HG03342 (cell line): ENCODE data around the gene PRDM2.

ENCODE experiments used
- ATAC-seq: cut with Tn5 transposase; IDR thresholded peaks from one replicate; pipeline ENCODE4 v1.9.1; 2021; ENCODE audit warnings: mild to moderate bottlenecking, moderate library complexity; ENCODE audit not compliant: unreplicated experiment

PRDM2 gene

DNA sequence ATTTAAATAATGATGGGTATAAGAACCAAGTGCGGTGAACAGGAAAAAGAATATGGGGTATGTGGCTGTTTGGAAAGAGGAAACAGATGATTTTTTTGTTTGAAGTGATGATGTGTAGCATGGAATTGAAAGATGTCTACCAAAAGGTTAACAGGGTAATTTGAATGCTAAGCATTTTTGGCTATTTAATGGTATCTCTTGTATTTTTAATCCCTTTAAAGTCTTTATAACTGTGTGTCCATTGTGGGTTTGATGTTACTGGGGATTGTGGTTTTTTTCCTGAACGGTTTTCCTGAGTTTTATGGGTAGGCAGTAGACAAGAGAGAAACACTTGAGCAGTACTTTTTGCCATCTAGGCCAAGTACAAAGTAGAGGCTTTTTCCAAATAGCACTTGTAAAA, 63.2 kb downstream of the PRDM2 start:
- no peak for ATAC-seq

GRCh38 chr1:13763991-13764390, 64.0 kb downstream of the PRDM2 start:
- ATAC-seq: no peak

DNA sequence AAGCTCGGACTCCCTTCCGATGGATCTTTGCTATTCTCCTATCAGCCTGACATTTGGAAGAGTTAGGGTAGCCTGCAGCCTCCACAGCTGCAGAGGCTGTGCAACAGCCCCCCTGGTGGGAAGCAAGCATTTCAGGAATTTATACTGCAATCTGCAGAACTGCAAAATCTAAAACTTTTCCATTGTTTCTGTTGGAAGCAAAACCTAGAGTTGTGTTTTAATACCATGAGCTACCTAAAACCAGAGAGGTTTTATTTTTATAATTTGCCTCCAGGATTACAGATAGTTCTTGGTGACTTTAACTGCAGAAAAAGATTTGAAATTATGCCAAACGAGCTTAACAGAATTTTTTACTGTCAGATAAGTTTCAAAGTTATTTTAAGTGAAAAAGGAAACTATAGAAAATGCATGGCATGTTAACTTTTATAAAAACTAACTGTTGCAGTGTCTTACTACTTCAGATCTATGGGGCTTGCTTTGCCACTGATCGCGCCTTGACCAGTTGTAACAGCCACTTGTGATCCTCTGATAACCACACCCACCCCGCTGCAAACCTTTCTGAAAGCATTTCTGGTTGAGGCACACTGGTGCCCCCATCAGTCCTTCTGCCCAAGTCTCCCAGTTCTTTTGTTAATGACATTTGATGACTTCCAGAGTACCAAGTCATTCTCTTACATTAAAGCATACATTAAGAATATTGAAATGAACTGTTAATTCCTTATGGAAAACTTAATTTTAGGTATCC, 64.8 kb downstream of the PRDM2 start:
- ATAC-seq: no peak

- no peak for ATAC-seq
These were observed 66.9 kb downstream of the PRDM2 start for GRCh38 chr1:13766592-13767564.

DNA sequence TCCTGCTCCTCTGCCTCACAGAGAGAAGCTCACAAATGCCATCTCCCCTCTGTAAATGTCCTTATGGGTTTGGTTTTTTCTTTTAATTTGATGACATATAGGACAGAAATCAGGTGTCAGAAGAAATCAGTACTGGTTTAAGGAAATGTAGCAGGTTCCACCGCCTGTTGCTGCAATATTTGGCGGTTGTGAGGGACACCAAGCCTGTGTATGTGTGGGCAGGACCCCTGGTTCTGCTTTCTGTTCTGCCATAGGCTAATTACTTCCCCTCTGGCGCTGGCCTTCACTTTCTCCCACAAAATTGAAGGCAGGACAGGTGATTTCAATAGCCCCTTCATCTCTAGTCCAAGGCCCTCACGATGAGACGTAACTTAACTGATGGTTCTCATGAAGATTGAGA, 69.2 kb downstream of the PRDM2 start:
- ATAC-seq: no peak

- ATAC-seq: no peak
These were observed 69.8 kb downstream of the PRDM2 start for GRCh38 chr1:13769830-13770229.

- ATAC-seq: no peak
These were observed 70.8 kb downstream of the PRDM2 start for GRCh38 chr1:13770743-13771142.

- no peak for ATAC-seq
These were observed 71.8 kb downstream of the PRDM2 start for GRCh38 chr1:13771745-13772144.

- ATAC-seq: no peak
These were observed 72.3 kb downstream of the PRDM2 start for GRCh38 chr1:13772271-13772670.

DNA sequence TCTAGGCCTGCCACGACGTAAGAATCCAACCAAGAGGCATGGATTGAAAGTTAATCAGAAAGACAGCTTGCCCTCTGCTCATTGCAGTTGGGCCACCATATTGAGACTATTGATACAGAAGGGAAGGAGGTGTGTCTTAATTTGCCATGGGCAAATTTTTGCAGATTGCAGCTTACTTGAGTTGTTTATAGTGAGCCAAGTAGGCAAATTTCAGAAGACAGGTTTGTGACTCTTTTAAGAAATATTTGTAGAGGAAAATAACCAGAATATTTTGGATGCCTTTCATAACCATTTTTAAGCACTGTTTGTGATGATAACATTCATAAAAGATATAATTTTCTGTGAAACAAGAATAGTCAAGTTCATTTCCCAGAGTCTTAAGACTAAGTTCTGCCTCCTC, 74.1 kb downstream of the PRDM2 start:
- no peak for ATAC-seq

DNA sequence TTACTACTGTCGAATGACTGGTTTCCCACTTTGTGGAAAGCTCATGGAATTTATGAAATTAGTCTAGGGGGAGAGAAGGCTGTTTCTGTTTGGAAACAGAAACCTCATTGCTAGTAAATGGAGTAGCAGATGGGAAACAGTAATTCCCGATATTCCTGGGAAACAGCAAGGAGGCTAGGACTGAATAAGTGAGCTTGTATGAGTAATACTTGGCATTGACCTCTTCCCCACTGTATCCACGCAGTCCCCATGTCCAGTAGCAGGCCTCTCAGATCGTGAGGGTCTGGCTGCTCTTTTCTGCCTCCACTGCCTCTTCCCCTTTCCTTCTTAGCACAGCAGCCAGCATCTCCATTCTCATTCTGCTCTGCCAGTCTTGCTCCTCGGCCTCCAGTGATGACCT, 75.5 kb downstream of the PRDM2 start:
- no peak for ATAC-seq

DNA sequence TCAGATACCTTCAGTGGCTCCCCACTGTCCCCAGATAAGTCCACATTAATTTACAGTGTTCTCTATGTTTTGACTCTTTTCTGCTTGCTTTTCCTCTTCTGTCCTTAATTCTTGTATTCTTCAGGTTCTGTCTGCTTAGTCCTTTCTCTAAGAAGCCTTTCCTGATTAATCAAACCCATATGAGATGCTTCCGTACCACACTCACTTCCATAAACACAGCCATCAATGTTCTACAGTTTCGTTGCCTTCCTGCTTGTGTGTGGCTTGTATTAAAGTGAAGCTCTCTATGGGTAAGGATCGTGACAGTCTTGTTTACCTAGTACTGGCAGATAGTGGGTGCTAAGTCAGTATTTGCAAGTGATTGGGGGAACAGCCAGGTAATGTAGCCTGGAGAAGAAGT, 75.9 kb downstream of the PRDM2 start:
- no peak for ATAC-seq

DNA sequence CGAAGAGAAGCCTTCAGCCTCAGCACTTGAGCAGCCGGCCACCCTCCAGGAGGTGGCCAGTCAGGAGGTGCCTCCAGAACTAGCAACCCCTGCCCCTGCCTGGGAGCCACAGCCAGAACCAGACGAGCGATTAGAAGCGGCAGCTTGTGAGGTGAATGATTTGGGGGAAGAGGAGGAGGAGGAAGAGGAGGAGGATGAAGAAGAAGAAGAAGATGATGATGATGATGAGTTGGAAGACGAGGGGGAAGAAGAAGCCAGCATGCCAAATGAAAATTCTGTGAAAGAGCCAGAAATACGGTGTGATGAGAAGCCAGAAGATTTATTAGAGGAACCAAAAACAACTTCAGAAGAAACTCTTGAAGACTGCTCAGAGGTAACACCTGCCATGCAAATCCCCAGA, 78.4 kb downstream of the PRDM2 start:
- no peak for ATAC-seq

DNA sequence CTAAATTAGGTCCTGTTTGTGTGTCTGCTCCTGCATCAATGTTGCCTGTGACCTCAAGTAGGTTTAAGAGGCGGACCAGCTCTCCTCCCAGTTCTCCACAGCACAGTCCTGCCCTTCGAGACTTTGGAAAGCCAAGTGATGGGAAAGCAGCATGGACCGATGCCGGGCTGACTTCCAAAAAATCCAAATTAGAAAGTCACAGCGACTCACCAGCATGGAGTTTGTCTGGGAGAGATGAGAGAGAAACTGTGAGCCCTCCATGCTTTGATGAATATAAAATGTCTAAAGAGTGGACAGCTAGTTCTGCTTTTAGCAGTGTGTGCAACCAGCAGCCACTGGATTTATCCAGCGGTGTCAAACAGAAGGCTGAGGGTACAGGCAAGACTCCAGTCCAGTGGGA, 79.9 kb downstream of the PRDM2 start:
- ATAC-seq: no peak

- no peak for ATAC-seq
These were observed 80.8 kb downstream of the PRDM2 start for GRCh38 chr1:13780780-13781179.

GRCh38 chr1:13781228-13781627, 81.2 kb downstream of the PRDM2 start:
- no peak for ATAC-seq

DNA sequence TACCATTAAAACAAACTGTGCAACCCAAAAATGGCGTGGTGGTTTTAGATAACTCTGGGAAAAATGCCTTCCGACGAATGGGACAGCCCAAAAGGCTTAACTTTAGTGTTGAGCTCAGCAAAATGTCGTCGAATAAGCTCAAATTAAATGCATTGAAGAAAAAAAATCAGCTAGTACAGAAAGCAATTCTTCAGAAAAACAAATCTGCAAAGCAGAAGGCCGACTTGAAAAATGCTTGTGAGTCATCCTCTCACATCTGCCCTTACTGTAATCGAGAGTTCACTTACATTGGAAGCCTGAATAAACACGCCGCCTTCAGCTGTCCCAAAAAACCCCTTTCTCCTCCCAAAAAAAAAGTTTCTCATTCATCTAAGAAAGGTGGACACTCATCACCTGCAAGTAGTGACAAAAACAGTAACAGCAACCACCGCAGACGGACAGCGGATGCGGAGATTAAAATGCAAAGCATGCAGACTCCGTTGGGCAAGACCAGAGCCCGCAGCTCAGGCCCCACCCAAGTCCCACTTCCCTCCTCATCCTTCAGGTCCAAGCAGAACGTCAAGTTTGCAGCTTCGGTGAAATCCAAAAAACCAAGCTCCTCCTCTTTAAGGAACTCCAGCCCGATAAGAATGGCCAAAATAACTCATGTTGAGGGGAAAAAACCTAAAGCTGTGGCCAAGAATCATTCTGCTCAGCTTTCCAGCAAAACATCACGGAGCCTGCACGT, 82.1 kb downstream of the PRDM2 start:
- ATAC-seq: no peak

DNA sequence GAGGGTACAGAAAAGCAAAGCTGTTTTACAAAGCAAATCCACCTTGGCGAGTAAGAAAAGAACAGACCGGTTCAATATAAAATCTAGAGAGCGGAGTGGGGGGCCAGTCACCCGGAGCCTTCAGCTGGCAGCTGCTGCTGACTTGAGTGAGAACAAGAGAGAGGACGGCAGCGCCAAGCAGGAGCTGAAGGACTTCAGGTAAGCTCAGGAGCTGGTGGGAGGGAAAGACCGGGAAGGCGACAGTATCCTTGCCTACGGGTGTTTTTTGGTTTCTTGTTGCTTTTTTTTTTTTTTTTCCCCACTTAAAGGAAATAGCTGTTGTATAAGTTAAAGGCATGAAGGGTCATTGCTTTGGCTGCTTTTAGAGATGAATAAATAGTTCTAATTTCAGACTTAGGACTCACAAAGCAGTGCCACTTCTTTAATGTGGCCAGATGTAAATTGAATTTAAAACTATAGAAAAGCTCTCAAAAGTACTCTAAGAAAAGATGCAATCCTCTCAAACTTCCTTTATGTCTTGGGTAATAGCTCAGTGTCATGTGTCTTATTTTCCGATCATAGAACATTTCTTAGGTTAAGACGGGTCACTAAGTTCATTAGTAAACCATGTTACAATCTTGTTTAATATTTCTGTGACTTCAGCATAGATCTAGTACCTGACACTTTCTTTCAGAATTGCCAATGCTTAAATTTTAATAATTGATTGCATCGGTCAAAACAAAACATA, 82.8 kb downstream of the PRDM2 start:
- ATAC-seq: no peak

DNA sequence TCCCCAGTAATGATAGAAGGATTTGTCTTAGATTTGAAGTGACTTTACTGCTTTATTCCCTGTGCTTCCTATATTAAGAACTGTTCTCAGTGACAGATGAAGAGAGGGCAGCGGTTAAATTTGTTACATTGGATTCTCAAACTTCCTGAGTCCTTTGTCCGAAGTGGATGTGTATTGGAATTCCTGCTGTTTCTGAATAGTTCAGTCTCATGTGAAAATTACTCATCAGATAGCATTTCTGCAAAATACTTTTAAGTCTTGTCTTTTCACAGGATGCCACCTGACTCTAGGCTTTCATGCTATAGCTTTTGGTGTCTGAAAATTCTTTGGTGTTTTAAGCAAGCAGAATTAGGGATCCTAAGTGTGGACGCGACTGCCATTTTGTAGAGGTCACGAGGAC, 83.6 kb downstream of the PRDM2 start:
- no peak for ATAC-seq

DNA sequence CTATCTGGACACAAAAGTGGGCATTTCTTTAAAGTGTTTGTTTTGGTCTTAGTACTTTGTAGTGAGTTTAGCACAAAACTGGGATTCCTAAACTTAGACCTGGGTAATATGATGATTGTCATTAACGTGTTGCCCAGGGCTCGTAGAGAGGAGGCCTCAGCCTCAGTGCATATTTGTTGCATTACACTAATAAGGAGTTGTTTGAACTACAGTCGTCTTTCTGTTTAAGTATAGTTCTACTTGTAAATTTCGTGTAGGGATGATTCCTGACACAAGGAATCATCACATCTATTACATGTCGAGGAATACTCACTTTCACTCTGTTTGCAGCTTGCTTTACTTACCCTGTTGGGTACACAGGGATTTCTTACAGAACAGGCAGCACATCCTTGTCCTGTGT, 85.0 kb downstream of the PRDM2 start:
- ATAC-seq: no peak

DNA sequence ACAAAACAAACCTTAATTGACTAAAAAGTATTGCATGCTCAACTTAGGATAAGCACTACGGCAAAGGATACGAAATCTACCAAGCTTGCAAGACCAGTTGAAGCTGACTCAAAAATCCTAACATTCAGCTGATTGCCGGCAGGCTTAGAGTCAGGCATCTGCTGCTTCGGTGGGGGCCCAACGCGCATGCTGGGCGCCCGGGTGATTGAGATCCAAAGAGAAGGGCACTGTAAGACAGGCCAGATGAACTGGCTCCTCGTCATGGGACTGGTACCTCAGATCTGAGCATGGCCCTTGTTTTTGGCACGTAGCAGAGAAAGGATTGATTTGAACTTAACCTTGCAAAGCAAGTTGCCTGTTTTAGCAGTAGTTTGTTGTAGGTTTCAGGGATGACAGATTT, 86.6 kb downstream of the PRDM2 start:
- ATAC-seq: no peak
